SJSA1 (cell line): Measurements from ENCODE around the gene NOL9. TPM values are rescaled to one million over a fixed set of nuclear protein-coding genes. Genes with fewer than 3 reads are reported as not detected.
A peak's percentile ranks its signal among the peaks of the same experiment; 100 is the strongest.

Experiments
- DNase-seq, 2 experiments: peaks; one replicate each; pipeline ENCODE4 v3.0.0-alpha.2; 2015 to 2020; ENCODE audit warnings: low spot score in 2 of 2, low read depth in 1 of 2
- H3K27ac ChIP-seq: fragments of 250-450 bp; sonication (Bioruptor Pico); 2 replicates; pipeline ENCODE4 v1.5.1; 2020; ENCODE audit warnings: mild to moderate bottlenecking, moderate library complexity
- H3K27me3 ChIP-seq: fragments of 250-450 bp; sonication (Bioruptor Pico); replicated peaks from 2 replicates; pipeline ENCODE4 v1.5.1; 2020; ENCODE audit warnings: mild to moderate bottlenecking, moderate library complexity
- H3K36me3 ChIP-seq: fragments of 250-450 bp; sonication (Bioruptor Pico); 2 replicates; pipeline ENCODE4 v1.5.1; 2020; ENCODE audit warnings: mild to moderate bottlenecking
- H3K4me1 ChIP-seq: fragments of 250-450 bp; sonication (Bioruptor Pico); replicated peaks from 2 replicates; pipeline ENCODE4 v1.6.1; 2021; ENCODE audit warnings: mild to moderate bottlenecking
- H3K4me3 ChIP-seq: fragments of 250-450 bp; sonication (Bioruptor Pico); 2 replicates; pipeline ENCODE4 v1.5.1; 2020; ENCODE audit warnings: mild to moderate bottlenecking
- H3K9me3 ChIP-seq: fragments of 250-450 bp; sonication (Bioruptor Pico); replicated peaks from 2 replicates; pipeline ENCODE4 v1.5.1; 2020; ENCODE audit warnings: mild to moderate bottlenecking
- total RNA-seq: library from RNA; depleted of rRNA; stranded (reverse); fragments of >200 nt; shearing (Covaris generic); gene quantifications from 2 replicates; pipeline ENCODE4 v1.2.3, GENCODE V29; 2014

The NOL9 gene
- total RNA-seq, 1 experiment from 2014 or later: 32.0 TPM

DNA sequence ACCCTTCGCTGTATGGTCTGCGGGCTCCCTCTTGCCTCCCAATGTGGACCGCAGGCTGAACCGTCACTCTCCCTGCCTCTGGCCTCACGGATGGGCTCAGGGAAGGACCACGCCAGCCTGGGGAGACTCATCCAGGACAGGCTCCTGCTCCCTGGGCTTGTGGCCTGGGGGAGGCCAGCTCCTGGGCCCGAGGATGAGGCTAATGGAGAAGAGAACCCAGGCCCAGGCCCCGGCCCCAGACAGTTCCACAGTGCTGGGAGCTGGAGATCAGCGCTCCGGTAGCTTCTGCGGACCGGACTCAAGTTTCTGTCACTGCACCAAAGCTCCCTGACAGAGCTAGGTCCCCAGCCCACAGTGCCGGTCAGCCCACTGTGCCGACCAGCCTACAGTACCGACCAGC, 49.4 kb downstream of the NOL9 start:
- H3K4me1 ChIP-seq: no peaks in the 10 kb centered on the region
- H3K9me3 ChIP-seq: no peaks in the 10 kb centered on the region
- DNase-seq: no peak
- H3K27ac ChIP-seq: no peak overlapping the region
- no peak overlapping the region for H3K4me3 ChIP-seq
- no peaks in the 10 kb centered on the region for H3K27me3 ChIP-seq
- no peaks in the 10 kb centered on the region for H3K36me3 ChIP-seq

DNA sequence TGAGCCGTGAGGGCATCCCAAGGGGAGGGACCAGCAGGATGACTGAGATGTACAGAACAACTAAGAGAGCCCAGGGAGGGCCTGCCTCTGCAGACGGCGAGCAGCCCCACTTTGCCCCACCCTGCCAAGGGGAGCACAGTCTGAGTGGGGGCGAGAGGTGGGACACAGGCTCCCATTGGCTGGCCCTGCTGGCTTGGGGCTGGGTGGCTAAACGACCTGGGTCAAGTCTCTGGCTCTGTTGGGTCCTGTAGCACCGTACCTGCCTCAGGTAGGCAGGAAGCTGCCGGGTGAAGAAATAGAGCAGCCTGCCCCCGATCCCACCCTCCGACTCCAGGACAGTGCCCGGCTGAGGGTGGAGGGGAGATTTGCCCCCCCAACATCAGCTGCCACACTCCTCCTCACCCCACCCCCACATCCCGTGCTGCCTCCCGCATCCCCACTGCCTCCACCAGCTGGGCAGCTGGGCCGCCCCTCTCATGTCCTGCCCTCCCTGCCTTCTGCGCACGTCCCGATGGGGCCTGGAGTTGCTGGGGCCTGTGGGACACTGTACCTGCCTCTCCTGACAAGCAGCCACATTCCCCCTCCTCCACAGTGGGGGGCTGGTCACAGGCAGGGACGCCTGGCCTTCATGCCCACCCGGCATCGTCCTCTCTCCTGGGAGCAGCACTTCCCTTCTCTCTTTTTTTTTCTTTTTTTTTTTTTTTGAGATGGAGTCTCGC, 50.3 kb downstream of the NOL9 start:
- DNase-seq: no peak
- H3K4me1 ChIP-seq: no peaks in the 10 kb centered on the region
- no peaks in the 10 kb centered on the region for H3K36me3 ChIP-seq
- no peaks in the 10 kb centered on the region for H3K9me3 ChIP-seq
- no peak overlapping the region for H3K27ac ChIP-seq
- H3K4me3 ChIP-seq: no peak overlapping the region
- no peaks in the 10 kb centered on the region for H3K27me3 ChIP-seq

DNA sequence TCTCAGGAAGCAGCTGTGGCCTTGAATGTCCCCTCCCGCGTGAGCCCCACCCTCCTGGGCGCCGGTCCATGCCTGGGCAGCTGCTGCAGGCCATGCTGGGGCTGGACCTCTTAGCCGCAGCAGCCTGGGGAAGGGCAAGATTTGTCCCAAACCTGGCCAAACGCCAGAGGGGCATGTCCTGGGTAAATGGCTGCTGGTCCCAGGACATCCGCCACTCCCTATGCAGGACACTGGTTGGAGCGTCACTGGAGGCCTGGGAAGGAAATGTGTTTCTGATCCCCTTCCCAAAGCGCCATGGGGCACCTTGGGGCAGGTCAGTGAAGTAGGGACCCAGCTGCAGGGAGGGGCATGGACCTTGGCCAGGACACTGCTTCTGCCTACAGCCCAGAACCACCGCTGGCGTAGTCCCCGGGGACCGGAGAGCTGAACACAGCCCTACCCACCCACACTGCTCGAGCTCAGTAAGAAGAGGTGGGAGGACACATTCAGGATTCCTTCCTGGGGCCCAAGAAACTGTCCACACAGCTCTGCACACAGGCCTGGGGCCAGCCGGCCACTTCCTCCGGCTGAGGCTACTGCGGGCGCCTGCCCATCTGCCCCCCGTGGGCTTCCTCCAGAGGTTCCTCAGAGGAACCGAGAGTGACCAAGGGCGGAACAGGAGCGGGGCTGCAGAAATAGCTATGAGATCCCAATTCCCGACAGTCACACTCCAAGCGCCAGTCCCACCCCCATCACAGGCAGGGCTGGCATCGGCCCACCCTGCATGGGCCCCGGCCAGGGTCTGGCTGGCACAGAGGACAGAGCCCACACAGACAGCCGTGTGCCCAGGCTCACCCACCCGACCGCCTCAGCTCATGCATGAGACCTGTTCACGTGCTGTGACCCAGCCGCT, 52.1 kb downstream of the NOL9 start:
- H3K9me3 ChIP-seq: no peaks in the 10 kb centered on the region

DNA sequence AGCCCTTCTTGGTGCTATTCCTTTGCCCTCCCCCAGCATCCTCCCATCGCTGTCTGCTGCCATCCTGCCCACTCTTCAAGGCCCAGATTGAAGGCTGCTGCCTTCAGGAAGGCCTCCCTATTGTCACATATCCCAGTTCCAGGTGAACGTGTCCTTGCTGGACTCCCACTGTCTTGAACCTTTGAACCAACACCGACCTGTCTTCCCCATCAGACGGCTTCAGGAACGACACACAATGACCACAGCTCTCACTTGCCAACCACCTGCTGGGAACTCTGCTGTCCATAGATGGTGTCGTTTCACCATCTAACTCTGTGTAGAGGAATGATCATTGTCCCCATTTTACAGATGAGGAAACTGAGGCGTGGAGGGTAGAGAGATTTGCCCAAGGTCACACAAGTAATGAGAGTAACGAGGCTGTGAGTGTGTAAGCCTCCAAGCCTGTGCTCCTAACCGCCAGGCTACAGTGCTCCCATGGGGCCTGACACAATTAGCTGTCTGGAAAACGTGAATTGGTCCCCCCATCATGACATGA, 53.0 kb downstream of the NOL9 start:
- Histone ChIP-seq H3K4me3 (no peak overlapping the region), H3K27ac (no peak overlapping the region), H3K9me3 (no peaks in the 10 kb centered on the region), H3K27me3 (peaks cover 7% of the 10 kb centered on the region), H3K36me3 (no peaks in the 10 kb centered on the region), H3K4me1 (peaks cover 6% of the 10 kb centered on the region; the same call in 1 of the 2 replicates)
- no peak for DNase-seq

More for the DNA sequence above, 52.1 kb downstream of the NOL9 start:
- H3K27me3 ChIP-seq: peaks cover 3% of the 10 kb centered on the region; the same call in 1 of the 2 replicates
- H3K36me3 ChIP-seq: no peaks in the 10 kb centered on the region
- no peak overlapping the region for H3K4me3 ChIP-seq
- DNase-seq: no peak
- H3K27ac ChIP-seq: no peak overlapping the region
- peaks cover 3% of the 10 kb centered on the region; the same call in 1 of the 2 replicates for H3K4me1 ChIP-seq

DNA sequence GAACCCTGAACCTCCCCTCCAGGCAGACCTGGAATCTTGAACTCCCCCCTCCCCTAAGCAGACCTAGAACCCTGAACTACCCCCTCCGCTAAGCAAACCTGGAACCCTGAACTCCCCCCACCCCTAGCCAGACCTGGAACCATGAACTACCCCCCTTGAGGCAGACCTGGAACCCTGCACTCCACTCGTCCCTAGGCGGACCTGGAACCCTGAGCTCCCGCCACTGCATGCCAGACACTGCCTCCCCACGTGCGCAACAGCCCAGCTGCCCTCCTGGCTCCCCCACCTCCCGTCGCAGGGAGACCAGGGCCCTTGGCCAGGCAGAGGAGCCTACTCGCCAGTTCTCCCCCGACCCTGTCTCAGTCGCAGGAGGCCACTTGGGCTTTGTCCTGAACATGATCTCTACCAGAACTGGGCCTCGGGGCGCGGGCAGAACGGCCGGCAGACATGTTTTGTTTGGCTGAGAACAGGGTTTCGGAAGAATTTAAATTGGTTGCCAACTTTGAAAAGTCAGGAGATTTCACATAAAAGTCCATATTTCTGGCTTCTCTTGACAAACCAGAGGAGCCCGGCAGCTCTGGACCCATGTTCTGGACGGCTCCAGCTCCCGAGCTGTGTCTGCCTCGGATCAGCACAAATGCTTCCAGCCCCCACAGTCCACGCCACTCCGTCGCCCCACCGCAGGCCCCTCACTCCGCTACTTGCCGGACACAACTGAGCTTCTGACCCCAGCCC, 53.6 kb downstream of the NOL9 start:
- no peaks in the 10 kb centered on the region for H3K9me3 ChIP-seq
- H3K4me3 ChIP-seq: no peak overlapping the region
- H3K27me3 ChIP-seq: peaks cover 7% of the 10 kb centered on the region
- H3K36me3 ChIP-seq: no peaks in the 10 kb centered on the region
- DNase-seq: no peak
- no peak overlapping the region for H3K27ac ChIP-seq
- peaks cover 6% of the 10 kb centered on the region; the same call in 1 of the 2 replicates for H3K4me1 ChIP-seq

DNA sequence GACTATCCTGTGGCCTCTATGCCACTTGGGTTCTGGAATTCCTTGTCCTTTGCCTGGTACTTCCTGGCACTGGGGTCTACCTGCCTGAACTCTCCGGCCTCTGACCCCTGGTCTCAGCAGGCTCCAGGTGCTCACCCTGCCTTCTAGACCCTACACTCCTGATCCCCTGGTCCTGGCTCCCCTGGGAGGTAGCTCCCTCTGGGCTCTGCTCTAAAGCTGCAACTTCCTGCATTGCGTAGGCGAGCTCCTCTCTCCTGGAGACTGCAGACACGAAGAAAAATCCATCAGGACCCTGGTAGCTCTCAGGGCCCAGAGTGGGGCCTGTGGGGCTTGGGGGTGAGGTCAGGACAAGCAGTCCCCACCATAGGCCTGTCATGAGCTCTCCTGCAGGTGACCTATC, 55.0 kb downstream of the NOL9 start:
- DNase-seq: no peak
- Histone ChIP-seq H3K9me3 (no peaks in the 10 kb centered on the region), H3K36me3 (no peaks in the 10 kb centered on the region), H3K4me3 (no peak overlapping the region), H3K27me3 (peaks cover 7% of the 10 kb centered on the region), H3K4me1 (peaks cover 6% of the 10 kb centered on the region; the same call in 1 of the 2 replicates), H3K27ac (no peak overlapping the region)

DNA sequence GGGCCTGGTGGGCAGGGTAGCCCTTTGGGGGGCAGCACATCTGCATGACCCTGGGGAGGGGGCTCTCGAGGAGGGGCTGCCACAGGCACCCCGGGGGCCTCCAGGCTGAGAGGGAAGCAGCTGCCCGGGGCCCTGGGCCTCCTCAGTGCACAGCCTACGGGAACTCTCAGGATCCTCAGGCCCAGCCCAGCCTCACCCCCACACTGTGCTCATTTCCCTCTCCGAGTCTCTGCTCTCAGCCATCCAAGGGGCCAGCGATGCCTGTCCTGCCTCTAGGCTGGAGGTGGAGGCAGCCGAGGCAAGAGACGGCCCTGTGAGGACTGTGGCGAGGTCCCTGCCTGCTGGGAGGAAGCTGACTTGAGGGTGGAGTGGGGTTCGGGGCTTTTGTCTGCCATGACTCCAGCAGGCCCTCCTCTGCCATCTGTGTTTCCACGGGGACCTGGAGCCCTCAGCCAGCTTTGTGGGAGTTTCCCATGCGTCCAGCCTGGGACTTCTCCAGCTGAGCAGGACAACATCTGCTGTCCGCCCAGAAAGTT, 55.7 kb downstream of the NOL9 start:
- H3K36me3 ChIP-seq: no peaks in the 10 kb centered on the region
- H3K27ac ChIP-seq: no peak overlapping the region
- DNase-seq: no peak

DNA sequence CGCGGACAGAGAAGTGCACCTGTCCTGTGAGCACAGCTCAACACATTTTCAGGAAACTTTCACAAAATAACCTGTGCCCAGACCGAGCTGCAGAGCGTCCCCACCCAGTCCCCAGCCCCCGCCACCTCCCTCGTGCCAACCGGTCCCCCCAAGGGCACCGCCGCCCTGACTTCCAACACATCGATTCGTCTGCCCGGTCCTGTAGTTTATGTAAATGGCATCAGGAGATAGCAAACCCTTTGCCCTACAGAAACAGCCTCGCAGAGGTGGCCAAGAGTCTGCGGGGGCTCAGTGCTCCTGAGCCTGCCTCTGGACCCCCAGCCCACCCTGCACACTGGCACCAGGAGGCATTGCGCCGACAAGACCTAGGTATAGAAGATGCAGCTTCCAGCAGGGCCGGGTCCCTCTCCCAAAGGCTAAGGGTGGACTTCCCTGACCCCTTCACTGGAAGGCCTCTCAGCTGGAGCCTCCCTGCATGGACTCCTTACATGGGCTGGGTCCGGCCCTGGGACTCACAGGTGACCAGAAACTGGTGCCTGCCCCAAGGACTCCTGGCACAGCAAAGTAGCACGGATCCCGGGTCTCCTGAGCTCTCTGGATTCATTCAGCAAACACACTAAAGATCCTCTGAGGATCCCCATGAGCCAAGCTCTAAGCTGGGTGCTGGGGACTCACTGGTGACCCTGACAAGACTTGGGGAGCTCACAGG, 56.3 kb downstream of the NOL9 start:
- Histone ChIP-seq H3K36me3 (no peaks in the 10 kb centered on the region), H3K27ac (no peak overlapping the region), H3K4me3 (peak overlapping the region; percentile 38), H3K4me1 (peaks cover 6% of the 10 kb centered on the region; the same call in 1 of the 2 replicates), H3K27me3 (peaks cover 7% of the 10 kb centered on the region), H3K9me3 (no peaks in the 10 kb centered on the region)
- no peak for DNase-seq

More for the DNA sequence above, 55.7 kb downstream of the NOL9 start:
- Histone ChIP-seq H3K4me3 (no peak overlapping the region), H3K9me3 (no peaks in the 10 kb centered on the region), H3K27me3 (peaks cover 7% of the 10 kb centered on the region), H3K4me1 (peaks cover 6% of the 10 kb centered on the region; the same call in 1 of the 2 replicates)

DNA sequence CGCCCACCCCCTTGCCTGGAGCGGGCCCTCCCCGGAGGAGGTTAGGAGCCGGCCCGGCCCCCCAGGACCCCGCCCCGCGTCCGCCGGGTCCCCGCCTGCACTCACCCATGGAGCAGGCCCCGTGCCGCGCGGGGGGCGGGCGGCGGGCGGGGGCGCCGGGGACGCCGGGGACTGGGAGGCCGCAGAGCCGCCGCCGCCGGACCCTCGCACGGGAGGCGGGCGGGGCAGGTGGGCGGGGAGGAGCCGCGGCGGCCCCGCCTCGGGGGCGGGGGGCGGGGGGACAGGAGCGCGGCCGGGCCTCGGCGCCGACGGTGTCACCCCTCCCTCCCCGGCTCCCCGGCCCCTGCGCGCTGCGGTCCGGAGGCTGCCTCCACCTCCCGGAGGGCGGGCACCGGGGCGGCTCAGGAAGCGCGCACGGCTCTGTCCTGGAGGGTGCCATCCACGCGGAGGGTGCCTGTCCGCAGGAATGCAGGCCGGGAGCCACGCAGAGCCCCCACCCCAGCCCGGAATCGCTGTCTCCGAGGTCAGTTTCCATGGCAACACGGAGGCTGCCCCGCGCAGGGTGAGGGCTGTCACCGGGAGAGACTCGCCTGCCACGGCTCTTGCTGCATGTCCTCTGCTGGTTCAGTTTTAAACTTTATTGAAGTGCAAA, 57.0 kb downstream of the NOL9 start:
- H3K27ac ChIP-seq: no peak overlapping the region
- DNase-seq: peak in 1 of 2 experiments; percentile 38

DNA sequence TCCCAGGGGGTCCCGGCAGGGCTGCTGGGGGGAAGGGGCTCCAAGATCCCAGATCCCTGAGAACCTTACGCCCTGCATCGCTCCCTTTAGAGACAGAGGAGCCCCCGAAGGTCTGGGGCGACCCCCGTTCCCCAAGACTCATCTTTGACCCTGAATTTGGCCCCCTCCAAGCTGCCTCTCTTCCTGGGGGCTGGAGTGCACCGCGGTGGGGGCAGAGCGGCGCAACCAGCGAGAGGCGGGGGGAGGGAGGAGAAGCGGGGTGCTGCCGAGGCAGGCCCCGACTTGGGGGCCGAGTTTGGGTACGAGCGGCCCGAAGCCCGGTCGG, 57.5 kb downstream of the NOL9 start:
- no peaks in the 10 kb centered on the region for H3K36me3 ChIP-seq
- peak overlapping the region; percentile 38 for H3K4me3 ChIP-seq
- peaks cover 7% of the 10 kb centered on the region for H3K27me3 ChIP-seq
- H3K4me1 ChIP-seq: peaks cover 10% of the 10 kb centered on the region
- H3K27ac ChIP-seq: no peak overlapping the region
- no peak for DNase-seq
- H3K9me3 ChIP-seq: no peaks in the 10 kb centered on the region

More for the DNA sequence above, 57.0 kb downstream of the NOL9 start:
- H3K4me1 ChIP-seq: peaks cover 6% of the 10 kb centered on the region; the same call in 1 of the 2 replicates
- H3K27me3 ChIP-seq: peaks cover 7% of the 10 kb centered on the region
- H3K9me3 ChIP-seq: no peaks in the 10 kb centered on the region
- no peaks in the 10 kb centered on the region for H3K36me3 ChIP-seq
- H3K4me3 ChIP-seq: peak overlapping the region; percentile 38

DNA sequence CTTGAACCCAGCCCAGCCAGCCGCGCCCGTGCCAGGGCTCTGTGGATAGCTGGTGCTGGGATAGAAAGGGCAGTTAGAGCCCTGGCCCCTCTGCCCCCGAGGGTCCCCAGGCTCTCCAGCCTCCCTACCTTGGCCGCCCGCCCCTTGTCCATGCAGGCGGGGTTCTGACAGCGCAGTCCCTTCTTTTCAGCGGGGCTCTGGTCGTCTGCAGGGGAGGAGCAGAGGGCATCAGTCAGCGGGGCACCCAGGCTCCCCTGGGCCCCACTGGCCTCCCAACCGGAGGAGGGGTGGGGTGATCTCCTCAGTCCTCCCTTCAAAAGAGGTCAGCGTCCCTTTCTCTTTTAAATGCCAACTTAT, 58.0 kb downstream of the NOL9 start:
- peaks cover 7% of the 10 kb centered on the region for H3K27me3 ChIP-seq
- no peaks in the 10 kb centered on the region for H3K36me3 ChIP-seq
- H3K4me1 ChIP-seq: peaks cover 13% of the 10 kb centered on the region
- DNase-seq: no peak
- H3K27ac ChIP-seq: no peak overlapping the region
- no peak overlapping the region for H3K4me3 ChIP-seq
- H3K9me3 ChIP-seq: no peaks in the 10 kb centered on the region

DNA sequence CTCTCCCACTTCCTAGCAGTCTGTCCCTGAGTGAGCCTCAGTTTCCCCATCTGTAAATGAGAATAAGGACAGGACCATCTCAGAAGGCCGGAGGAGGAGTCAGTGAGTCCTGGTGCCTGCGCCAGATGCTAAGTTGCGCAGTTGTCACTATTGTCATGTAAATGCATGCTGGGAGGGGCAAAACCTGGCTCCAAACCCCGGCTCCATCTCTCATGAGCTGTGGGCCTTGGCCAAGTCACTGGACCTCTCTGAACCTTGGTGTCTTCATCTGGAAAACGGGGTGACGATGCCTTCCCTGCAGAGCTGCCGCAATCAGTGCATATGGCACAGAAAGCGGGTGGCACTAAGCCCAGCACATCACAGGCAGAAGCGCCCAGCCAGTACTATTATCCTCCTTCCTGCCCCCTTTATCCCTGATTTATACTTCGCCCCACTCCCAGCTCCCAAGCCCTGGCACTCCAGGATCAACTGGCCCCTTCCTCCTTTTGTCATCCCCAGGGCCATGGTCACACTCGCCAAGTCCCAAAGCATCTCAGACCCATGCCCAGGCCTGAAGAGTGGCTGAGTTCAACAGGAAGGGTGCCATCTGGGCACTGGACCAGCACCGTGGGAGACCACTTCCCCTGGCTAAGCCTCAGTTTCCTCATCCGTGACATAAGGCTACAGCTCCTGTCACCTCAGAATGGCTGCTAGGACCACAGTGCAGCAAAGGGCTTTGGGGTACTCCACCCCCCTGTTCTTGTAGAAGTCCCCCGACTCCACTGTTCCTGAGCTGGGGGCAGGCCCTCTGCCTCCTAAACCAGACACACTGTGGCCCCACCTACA, 58.6 kb downstream of the NOL9 start:
- Histone ChIP-seq H3K4me1 (peaks cover 17% of the 10 kb centered on the region), H3K9me3 (no peaks in the 10 kb centered on the region), H3K27me3 (peaks cover 7% of the 10 kb centered on the region), H3K36me3 (no peaks in the 10 kb centered on the region), H3K27ac (no peak overlapping the region), H3K4me3 (no peak overlapping the region)
- DNase-seq: no peak
